Measurements from ENCODE around the gene PEPD. TPM values are rescaled to one million over a fixed set of nuclear protein-coding genes. Genes with fewer than 3 reads are reported as not detected.

The PEPD gene
- polyA plus RNA-seq, 3 donors, result 61.5 to 218 (median 171) TPM

GRCh38 chr19:33470686-33471085 is 50.9 kb downstream of the PEPD start:
- Mint-ChIP-seq H3K4me3 (no peak overlapping the region), H3K36me3 (peaks cover 3 to 6% of the 10 kb centered on the region in 2 donors), H3K4me1 (peaks cover 5% of the 10 kb centered on the region), H3K27me3 (ENCODE audit: low read depth in 3 of 3) (peaks cover 0 to 2% (median 0%) of the 10 kb centered on the region in 3 donors), H3K9me3 (no peaks in the 10 kb centered on the region), H3K27ac (no peak overlapping the region)
- H4K20me1 ChIP-seq (ENCODE audit: insufficient read depth, low read length), result no peaks in the 10 kb centered on the region
- H3K4me3 ChIP-seq (replicated peaks in 1 of 3; ENCODE audit: low read depth in 2 of 3, low read length in 3 of 3), result no peak overlapping the region
- TF ChIP-seq CTCF (IDR thresholded peaks at IDR 0.05), result no peak
- H3K27me3 ChIP-seq (ENCODE audit: control insufficient read depth in 2 of 2, insufficient read depth in 2 of 2, low read length in 2 of 2), result no peaks in the 10 kb centered on the region
- no peaks in the 10 kb centered on the region for H3K79me2 ChIP-seq (ENCODE audit: insufficient read depth, low read length)
- H3K4me2 ChIP-seq (replicated peaks; ENCODE audit: extremely low read depth, low read length, poor library complexity, severe bottlenecking), result no peak overlapping the region
- H3K27ac ChIP-seq (ENCODE audit: low read depth in 1 of 2, low read length in 2 of 2), result no peak overlapping the region
- no peak for DNase-seq
- intact Hi-C loops (cut with micrococcal nuclease), result no loop called here
- no peak overlapping the region for H2AFZ ChIP-seq (ENCODE audit: insufficient read depth, low read depth, low read length, poor library complexity, severe bottlenecking)
- no peak overlapping the region for H3K9ac ChIP-seq (ENCODE audit: insufficient read depth, low read length, poor library complexity, severe bottlenecking)
- no peaks in the 10 kb centered on the region for H3K9me3 ChIP-seq (replicated peaks in 1 of 2; ENCODE audit: control insufficient read depth in 1 of 2, insufficient read depth in 1 of 2, low read length in 2 of 2)
- H3K36me3 ChIP-seq (replicated peaks in 1 of 2; ENCODE audit: control insufficient read depth in 1 of 2, insufficient read depth in 2 of 2, low read length in 2 of 2), result no peaks in the 10 kb centered on the region
- no peaks in the 10 kb centered on the region for H3K4me1 ChIP-seq (ENCODE audit: control insufficient read depth in 1 of 2, insufficient read depth in 2 of 2, low read length in 2 of 2)
- 100% methylated on average over 1 of the region's 5 CpGs for WGBS (ENCODE audit: insufficient coverage)

GRCh38 chr19:33470040-33470330 is 51.6 kb downstream of the PEPD start:
- H4K20me1 ChIP-seq (ENCODE audit: insufficient read depth, low read length), result no peaks in the 10 kb centered on the region
- no peak overlapping the region for H3K27ac ChIP-seq (ENCODE audit: low read depth in 1 of 2, low read length in 2 of 2)
- H3K27me3 ChIP-seq (ENCODE audit: control insufficient read depth in 2 of 2, insufficient read depth in 2 of 2, low read length in 2 of 2), result no peaks in the 10 kb centered on the region
- H3K36me3 ChIP-seq (replicated peaks in 1 of 2; ENCODE audit: control insufficient read depth in 1 of 2, insufficient read depth in 2 of 2, low read length in 2 of 2), result no peaks in the 10 kb centered on the region
- intact Hi-C loops (cut with micrococcal nuclease), result no loop called here
- no peaks in the 10 kb centered on the region for H3K79me2 ChIP-seq (ENCODE audit: insufficient read depth, low read length)
- H2AFZ ChIP-seq (ENCODE audit: insufficient read depth, low read depth, low read length, poor library complexity, severe bottlenecking), result no peak overlapping the region
- 88% methylated on average over 7 of the region's 7 CpGs for WGBS (ENCODE audit: insufficient coverage)
- no peaks in the 10 kb centered on the region for H3K9me3 Mint-ChIP-seq
- TF ChIP-seq CTCF (IDR thresholded peaks at IDR 0.05), result no peak
- no peaks in the 10 kb centered on the region for H3K9me3 ChIP-seq (replicated peaks in 1 of 2; ENCODE audit: control insufficient read depth in 1 of 2, insufficient read depth in 1 of 2, low read length in 2 of 2)
- H3K4me3 Mint-ChIP-seq, result peak overlapping the region in 1 of 2 donors; percentile 3
- H3K4me2 ChIP-seq (replicated peaks; ENCODE audit: extremely low read depth, low read length, poor library complexity, severe bottlenecking), result no peak overlapping the region
- no peaks in the 10 kb centered on the region for H3K4me1 ChIP-seq (ENCODE audit: control insufficient read depth in 1 of 2, insufficient read depth in 2 of 2, low read length in 2 of 2)
- peaks cover 7% of the 10 kb centered on the region for H3K4me1 Mint-ChIP-seq
- peaks cover 3 to 6% of the 10 kb centered on the region in 2 donors for H3K36me3 Mint-ChIP-seq
- no peak overlapping the region for H3K4me3 ChIP-seq (replicated peaks in 1 of 3; ENCODE audit: low read depth in 2 of 3, low read length in 3 of 3)
- peaks cover 0 to 4% (median 0%) of the 10 kb centered on the region in 3 donors for H3K27me3 Mint-ChIP-seq (ENCODE audit: low read depth in 3 of 3)
- no peak overlapping the region for H3K9ac ChIP-seq (ENCODE audit: insufficient read depth, low read length, poor library complexity, severe bottlenecking)
- DNase-seq, result no peak
- H3K27ac Mint-ChIP-seq, result no peak overlapping the region
